ENCODE results near the gene EXOC6. TPM values are rescaled to one million over a fixed set of nuclear protein-coding genes. Genes with fewer than 3 reads are reported as not detected.

The EXOC6 gene
- total RNA-seq, 2 experiments from 2014 or later = 8.0 to 9.4 TPM

- no peaks in the 10 kb centered on the region for H3K9me2 ChIP-seq (ENCODE audit: insufficient read depth, low read length)
- ChIA-PET POLR2A (interaction anchor here (0.9 to 1.1 kb wide), 3 partner anchors 8 to 152 kb away, joined by 3 read pairs; no protein-coding TSS in a partner anchor), CTCF (ENCODE audit: unreplicated experiment) (no interaction called here)
- H4K20me1 ChIP-seq (ENCODE audit: insufficient read depth, low read length) = no peaks in the 10 kb centered on the region
- no TSS peak for BruUV-seq (replicated peaks)
- H2AFZ ChIP-seq (ENCODE audit: low read length) = no peak overlapping the region
- no peak overlapping the region for H3K4me2 ChIP-seq (ENCODE audit: low read length)
- intact Hi-C loops (cut with micrococcal nuclease; ENCODE audit: unreplicated experiment) = no loop called here
- H3K4me3 ChIP-seq (ENCODE audit: low read depth, low read length, poor library complexity, severe bottlenecking) = no peak overlapping the region
- H3K9me3 ChIP-seq (ENCODE audit: low read length) = no peaks in the 10 kb centered on the region
- TF ChIP-seq EZH2phosphoT487 (IDR thresholded peaks at IDR 0.05; ENCODE audit: borderline replicate concordance, low read depth, low read length) (no peak), CTCF (conservative IDR thresholded peaks at IDR 0.05; ENCODE audit: low read length) (no peak)
- H3K79me2 ChIP-seq (ENCODE audit: insufficient read depth, low read depth, low read length) = no peaks in the 10 kb centered on the region
- no peak overlapping the region for H3K27ac ChIP-seq (ENCODE audit: low read depth, low read length, poor library complexity, severe bottlenecking)
- DNase-seq (ENCODE audit: low spot score) = no peak
- H3K4me1 ChIP-seq (ENCODE audit: insufficient read depth, low read length, poor library complexity, severe bottlenecking) = peaks cover 20% of the 10 kb centered on the region
- no peaks in the 10 kb centered on the region for H3K36me3 ChIP-seq (ENCODE audit: insufficient read depth, low read length)
Observed at GRCh38 chr10:92809840-92810239, 38.5 kb upstream of the EXOC6 start.

- no peak for TF ChIP-seq EZH2phosphoT487 (IDR thresholded peaks at IDR 0.05; ENCODE audit: borderline replicate concordance, low read depth, low read length)
- TF ChIP-seq CTCF (conservative IDR thresholded peaks at IDR 0.05; ENCODE audit: low read length) = no peak
Observed at GRCh38 chr10:92810934-92811532, 37.3 kb upstream of the EXOC6 start.

GRCh38 chr10:92811986-92812385 is 36.3 kb upstream of the EXOC6 start:
- no peak overlapping the region for H3K27ac ChIP-seq (ENCODE audit: low read depth, low read length, poor library complexity, severe bottlenecking)
- DNase-seq (ENCODE audit: low spot score) = no peak
- H3K79me2 ChIP-seq (ENCODE audit: insufficient read depth, low read depth, low read length) = no peaks in the 10 kb centered on the region
- H3K36me3 ChIP-seq (ENCODE audit: insufficient read depth, low read length) = no peaks in the 10 kb centered on the region
- POLR2A ChIA-PET = interaction anchor here (0.7 kb wide), 1 partner anchor 125 kb away, joined by 3 read pairs; no protein-coding TSS in a partner anchor
- H3K9me2 ChIP-seq (ENCODE audit: insufficient read depth, low read length) = no peaks in the 10 kb centered on the region
- H4K20me1 ChIP-seq (ENCODE audit: insufficient read depth, low read length) = no peaks in the 10 kb centered on the region
- no peak overlapping the region for H3K4me3 ChIP-seq (ENCODE audit: low read depth, low read length, poor library complexity, severe bottlenecking)
- intact Hi-C loops (cut with micrococcal nuclease; ENCODE audit: unreplicated experiment) = no loop called here
- no peak overlapping the region for H2AFZ ChIP-seq (ENCODE audit: low read length)
- H3K4me2 ChIP-seq (ENCODE audit: low read length) = no peak overlapping the region
- no TSS peak for BruUV-seq (replicated peaks)
- H3K4me1 ChIP-seq (ENCODE audit: insufficient read depth, low read length, poor library complexity, severe bottlenecking) = peaks cover 20% of the 10 kb centered on the region
- TF ChIP-seq EZH2phosphoT487 (IDR thresholded peaks at IDR 0.05; ENCODE audit: borderline replicate concordance, low read depth, low read length) (no peak), CTCF (conservative IDR thresholded peaks at IDR 0.05; ENCODE audit: low read length) (no peak)
- CTCF ChIA-PET (ENCODE audit: unreplicated experiment) = no interaction called here
- H3K9me3 ChIP-seq (ENCODE audit: low read length) = no peaks in the 10 kb centered on the region

More at GRCh38 chr10:92810934-92811532, 37.3 kb upstream of the EXOC6 start:
- no peaks in the 10 kb centered on the region for H3K9me2 ChIP-seq (ENCODE audit: insufficient read depth, low read length)
- BruUV-seq (replicated peaks) = no TSS peak
- intact Hi-C loops (cut with micrococcal nuclease; ENCODE audit: unreplicated experiment) = no loop called here
- POLR2A ChIA-PET = interaction anchor here (0.6 to 1.0 kb wide), 4 partner anchors 9 to 260 kb away, joined by 3 read pairs; no protein-coding TSS in a partner anchor
- peaks cover 20% of the 10 kb centered on the region for H3K4me1 ChIP-seq (ENCODE audit: insufficient read depth, low read length, poor library complexity, severe bottlenecking)
- no peaks in the 10 kb centered on the region for H3K79me2 ChIP-seq (ENCODE audit: insufficient read depth, low read depth, low read length)
- DNase-seq (ENCODE audit: low spot score) = no peak
- no peak overlapping the region for H3K4me3 ChIP-seq (ENCODE audit: low read depth, low read length, poor library complexity, severe bottlenecking)
- no peaks in the 10 kb centered on the region for H4K20me1 ChIP-seq (ENCODE audit: insufficient read depth, low read length)
- no peak overlapping the region for H2AFZ ChIP-seq (ENCODE audit: low read length)
- no peak overlapping the region for H3K27ac ChIP-seq (ENCODE audit: low read depth, low read length, poor library complexity, severe bottlenecking)
- no peaks in the 10 kb centered on the region for H3K9me3 ChIP-seq (ENCODE audit: low read length)
- H3K4me2 ChIP-seq (ENCODE audit: low read length) = no peak overlapping the region
- CTCF ChIA-PET (ENCODE audit: unreplicated experiment) = interaction anchor here (0.6 kb wide), 1 partner anchor 32 kb away, joined by 3 read pairs; no protein-coding TSS in a partner anchor
- no peaks in the 10 kb centered on the region for H3K36me3 ChIP-seq (ENCODE audit: insufficient read depth, low read length)
